Measurements from ENCODE around the gene C12orf57.

- no peak for TF ChIP-seq POLR2A (IDR thresholded peaks at IDR 0.05; ENCODE audit: extremely low read depth, insufficient read length)
- no peak for TF ChIP-seq CTCF (IDR thresholded peaks at IDR 0.05; ENCODE audit: low read depth, low read length)
- TF ChIP-seq MAX (IDR thresholded peaks at IDR 0.05; ENCODE audit: low read depth, low read length): no peak
Measured at GRCh38 chr12:6932766-6933165, 11.1 kb upstream of the C12orf57 start.

Data from NB4 (cell line).